GM19397 (cell line): Measurements from ENCODE around the gene TINAGL1.

Experiments used
- ATAC-seq: cut with Tn5 transposase; IDR thresholded peaks from one replicate; pipeline ENCODE4 v1.9.1; 2021; ENCODE audit warnings: mild to moderate bottlenecking, moderate library complexity; ENCODE audit not compliant: unreplicated experiment

TINAGL1 gene

GRCh38 chr1:31568895-31569595 is 7.3 kb upstream of the TINAGL1 start:
- ATAC-seq: no peak

DNA sequence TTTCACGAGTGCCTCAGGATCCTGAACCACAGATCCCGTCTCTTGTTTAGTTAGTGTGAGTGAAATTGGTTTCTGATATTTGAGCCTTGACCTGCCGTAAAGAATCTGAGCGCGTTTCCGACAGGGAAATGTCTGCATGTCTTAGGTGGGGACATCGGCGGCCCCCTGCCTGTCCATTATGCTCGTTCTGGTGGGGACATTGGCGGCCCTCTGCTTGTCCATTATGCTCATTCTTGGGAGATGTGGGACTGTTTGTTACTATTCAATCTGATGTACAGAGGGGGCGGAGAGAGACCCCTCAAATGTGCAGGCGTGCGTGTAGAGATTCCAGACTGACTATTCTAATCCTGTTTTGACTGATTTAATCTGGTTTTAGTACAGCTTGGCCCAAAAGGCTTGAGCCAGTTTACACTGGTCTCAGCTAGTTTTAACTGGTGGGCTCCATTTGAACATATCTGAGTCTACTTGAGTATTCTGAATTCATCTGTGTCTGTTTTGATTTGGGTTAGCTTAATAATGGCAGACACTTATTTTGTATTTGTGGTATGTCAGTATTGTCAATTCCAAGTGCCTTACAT is 6.6 kb upstream of the TINAGL1 start:
- ATAC-seq: no peak

- no peak for ATAC-seq
Observed at GRCh38 chr1:31570228-31570627, 6.1 kb upstream of the TINAGL1 start.

DNA sequence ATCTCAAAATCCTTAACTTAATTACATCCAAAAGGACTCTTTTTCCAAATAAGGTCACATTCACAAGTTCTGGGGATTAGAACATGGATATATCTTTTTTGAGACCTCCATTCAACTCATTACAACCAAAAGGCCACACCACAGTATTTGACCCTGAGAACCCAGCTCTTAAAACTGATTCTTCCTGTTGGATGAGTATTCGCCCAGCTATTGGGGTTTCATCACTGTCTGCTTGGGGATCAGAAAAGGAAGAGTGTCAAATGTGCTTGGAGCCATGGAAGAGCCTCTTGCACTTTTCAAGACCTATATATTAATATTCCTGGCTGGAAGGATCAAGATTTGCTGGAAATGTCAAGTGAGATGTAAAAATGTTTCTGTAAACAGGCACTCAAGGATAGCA is 5.4 kb upstream of the TINAGL1 start:
- no peak for ATAC-seq

GRCh38 chr1:31571340-31572295 is 4.7 kb upstream of the TINAGL1 start:
- no peak for ATAC-seq

DNA sequence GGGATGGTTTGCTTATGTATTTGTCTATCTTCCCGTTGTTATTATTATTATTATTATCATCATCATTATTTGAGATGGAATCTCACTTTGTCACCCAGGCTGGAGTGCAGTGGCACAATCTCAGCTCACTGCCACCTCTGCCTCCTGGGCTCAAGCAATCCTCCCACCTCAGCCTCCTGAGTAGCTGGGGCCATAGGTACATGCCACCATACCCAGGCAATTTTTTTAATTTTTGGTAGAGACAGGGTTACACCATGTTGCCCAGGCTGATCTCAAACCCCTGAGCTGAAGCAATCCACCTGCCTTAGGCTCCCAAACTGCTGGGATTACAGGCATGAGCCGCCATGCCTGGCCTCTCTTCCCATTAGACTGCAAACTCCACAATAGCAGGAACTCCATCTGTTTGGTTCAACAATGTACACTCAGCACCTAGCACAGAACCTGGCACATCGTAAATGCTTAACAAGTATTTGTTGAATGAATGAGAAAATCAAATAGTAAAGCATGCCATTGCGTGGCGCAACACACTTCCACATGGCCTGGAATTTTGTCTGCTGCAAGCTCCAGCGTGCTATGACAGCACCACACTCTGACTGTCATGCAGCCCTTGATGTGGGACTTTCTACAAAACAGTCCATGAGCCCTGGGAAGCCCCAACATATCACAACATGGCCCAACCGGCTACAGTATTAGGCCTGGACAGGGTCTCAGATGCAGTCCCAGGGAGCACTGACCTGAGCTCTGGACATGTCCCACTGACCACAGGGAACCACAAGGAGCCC is 3.8 kb upstream of the TINAGL1 start:
- ATAC-seq: no peak

- no peak for ATAC-seq
Observed at GRCh38 chr1:31573261-31573660, 3.1 kb upstream of the TINAGL1 start.

DNA sequence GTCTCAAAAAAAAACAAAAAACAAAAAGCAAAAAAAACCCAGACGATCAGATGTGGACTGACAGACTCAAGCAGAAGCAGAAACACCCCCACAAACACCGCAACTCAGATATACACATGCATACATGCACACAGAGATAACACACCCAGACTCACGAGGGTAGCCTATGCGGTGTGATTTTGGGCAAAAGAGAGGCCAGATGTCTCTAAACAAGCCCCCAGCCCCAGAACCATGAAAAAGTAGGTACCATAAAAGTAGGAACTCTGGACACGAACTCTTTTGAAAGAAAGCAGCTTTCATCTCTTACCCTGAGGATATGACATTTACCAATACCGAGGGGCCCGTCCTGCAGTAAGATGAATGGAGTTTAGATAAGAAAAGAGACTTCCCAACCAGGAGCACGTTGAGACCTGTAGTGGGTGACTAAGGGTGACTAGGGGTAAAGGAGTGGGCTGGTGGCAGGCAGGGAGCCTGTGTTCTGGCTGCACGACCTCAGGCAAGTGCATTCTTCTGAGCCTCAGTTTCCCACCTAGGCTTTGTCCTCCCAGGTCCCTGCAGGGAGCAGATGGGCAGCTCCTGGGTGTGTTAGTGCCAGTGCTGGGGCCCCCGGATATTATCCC is 1.5 kb upstream of the TINAGL1 start:
- ATAC-seq: no peak

GRCh38 chr1:31575369-31576140 is 760 bp upstream of the TINAGL1 start:
- ATAC-seq: no peak

GRCh38 chr1:31576743-31577455 is 584 bp downstream of the TINAGL1 start:
- ATAC-seq: no peak

- ATAC-seq: no peak
Observed at GRCh38 chr1:31577515-31578192, 1.3 kb downstream of the TINAGL1 start.

GRCh38 chr1:31579374-31579773 is 3.1 kb downstream of the TINAGL1 start:
- ATAC-seq: no peak

DNA sequence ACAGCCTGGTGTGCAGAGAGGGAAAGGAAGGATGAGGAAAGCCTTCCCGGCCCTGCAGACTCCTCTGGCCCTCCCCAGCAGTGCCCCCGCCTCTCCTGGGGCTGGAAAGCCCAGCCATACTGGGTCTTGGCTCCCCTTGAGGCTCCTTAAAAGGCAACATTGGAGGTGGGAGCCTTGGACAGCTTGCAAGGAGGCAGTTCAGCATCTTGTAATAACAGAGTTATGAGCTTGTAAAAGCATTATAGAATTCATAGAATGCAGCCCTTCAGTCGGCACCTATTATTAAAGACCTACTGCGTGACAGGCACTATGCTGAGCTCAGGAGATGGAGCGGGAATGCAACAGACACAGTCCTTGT is 4.2 kb downstream of the TINAGL1 start:
- ATAC-seq: no peak

- no peak for ATAC-seq
Observed at GRCh38 chr1:31580891-31581603, 4.7 kb downstream of the TINAGL1 start.

DNA sequence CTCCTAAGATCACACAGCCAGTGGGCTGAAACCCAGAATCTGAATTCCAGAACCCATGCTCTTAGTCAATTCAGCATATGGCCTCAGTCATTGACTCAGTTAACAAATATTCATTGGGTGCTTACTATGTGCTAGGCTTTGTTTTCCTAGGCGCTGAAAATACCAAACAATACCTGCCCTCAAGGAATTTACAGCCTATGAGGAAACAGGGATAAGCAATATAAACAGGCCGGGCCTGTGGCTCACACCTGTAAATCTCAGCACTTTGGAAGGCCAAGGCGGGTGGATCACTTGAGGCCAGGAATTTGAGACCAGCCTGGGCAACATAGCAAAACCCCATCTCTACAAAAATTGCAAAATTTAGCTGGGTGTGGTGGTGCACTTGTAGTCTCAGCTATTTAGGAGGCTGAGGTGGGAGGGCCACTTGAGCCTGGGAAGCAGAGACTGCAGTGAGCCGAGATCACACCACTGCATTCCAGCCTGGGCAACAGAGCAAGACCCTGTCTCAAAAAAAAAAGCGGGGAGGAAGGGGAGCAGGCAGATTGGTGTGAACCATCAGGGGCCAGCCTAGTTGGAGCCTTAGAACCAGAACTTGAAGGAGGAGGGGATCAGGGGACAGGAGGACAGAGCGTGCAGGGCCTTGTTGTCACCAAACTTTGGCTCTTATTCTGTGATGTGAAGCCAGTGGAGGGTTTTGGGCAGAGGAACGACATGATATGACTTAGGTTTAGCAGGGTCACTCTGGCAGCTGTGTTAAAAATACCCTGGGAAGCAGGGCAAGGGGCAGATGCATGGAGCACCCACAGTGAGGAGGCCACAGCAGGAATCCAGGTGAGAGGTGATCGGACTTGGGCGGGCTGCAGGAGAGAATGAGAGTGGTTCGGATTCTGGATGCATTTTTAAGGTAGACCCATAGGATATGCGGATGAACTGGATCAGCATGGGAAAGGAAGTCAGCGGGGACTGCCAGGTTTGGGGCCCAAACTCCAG is 5.8 kb downstream of the TINAGL1 start:
- ATAC-seq: no peak

DNA sequence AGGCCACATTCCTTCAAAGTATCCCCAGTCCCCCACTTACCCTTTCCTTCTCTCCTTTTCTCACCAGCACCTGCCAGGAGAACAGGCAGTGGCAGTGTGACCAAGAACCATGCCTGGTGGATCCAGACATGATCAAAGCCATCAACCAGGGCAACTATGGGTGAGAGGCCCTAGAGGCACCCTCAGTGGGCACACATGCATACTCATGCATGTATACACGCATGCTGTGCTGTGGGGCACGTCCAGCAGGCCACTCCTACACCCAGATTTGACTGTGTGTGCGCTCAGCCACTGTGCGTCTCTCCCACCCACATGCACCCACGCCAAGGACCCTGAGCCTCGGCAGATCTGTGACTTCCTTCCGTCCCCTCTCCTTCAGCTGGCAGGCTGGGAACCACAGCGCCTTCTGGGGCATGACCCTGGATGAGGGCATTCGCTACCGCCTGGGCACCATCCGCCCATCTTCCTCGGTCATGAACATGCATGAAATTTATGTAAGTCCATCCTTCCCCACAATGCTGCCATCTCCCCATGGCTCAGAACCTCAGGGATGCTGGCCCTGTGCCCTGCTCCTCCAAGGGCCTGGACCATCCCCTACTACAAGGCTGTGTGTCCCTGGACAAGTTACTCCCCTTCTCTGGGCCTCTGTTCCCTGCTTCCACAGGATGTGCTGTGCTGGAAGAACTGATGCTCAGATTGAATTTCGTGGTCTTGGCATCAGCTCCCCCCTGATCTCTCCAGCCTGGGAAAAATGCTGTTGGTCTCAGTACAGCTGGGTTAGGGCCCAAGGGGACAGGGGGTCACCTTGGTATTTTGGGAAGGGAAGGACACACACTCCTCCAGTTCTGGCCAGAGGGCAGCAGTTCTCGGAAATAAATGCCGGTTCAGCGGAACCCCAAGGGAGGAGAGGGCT is 7.0 kb downstream of the TINAGL1 start:
- ATAC-seq: no peak
